IgD-negative memory B cell (primary cell): Measurements from ENCODE around the gene COL9A3. TPM values are rescaled to one million over a fixed set of nuclear protein-coding genes. Genes with fewer than 3 reads are reported as not detected.
A peak's percentile ranks its signal among the peaks of the same experiment; 100 is the strongest.
"Not testable (repeated sequence)": the region's sequence is repeated elsewhere in the genome, so short reads cannot be mapped to it uniquely, and the experiment has no call there.

Experiments used
- H3K27ac Mint-ChIP-seq, 3 donors: one replicate each; pipeline ENCODE4 v1.8.0; 2020 to 2022; ENCODE audit warnings: mild to moderate bottlenecking in 3 of 3, mixed read lengths in 3 of 3, moderate library complexity in 1 of 3
- H3K27me3 Mint-ChIP-seq: one replicate; pipeline ENCODE4 v1.8.0; 2021; ENCODE audit warnings: mixed read lengths
- H3K36me3 Mint-ChIP-seq: one replicate; pipeline ENCODE4 v1.8.0; 2020; ENCODE audit warnings: mild to moderate bottlenecking, mixed read lengths
- H3K4me1 Mint-ChIP-seq, 3 donors: one replicate each; pipeline ENCODE4 v1.8.0; 2020 to 2022; ENCODE audit warnings: mixed read lengths in 3 of 3, mild to moderate bottlenecking in 1 of 3
- H3K4me3 Mint-ChIP-seq, 4 donors: one replicate each; pipeline ENCODE4 v1.8.0; 2020 to 2022; ENCODE audit warnings: mild to moderate bottlenecking in 4 of 4, mixed read lengths in 4 of 4, moderate library complexity in 3 of 4
- H3K9me3 Mint-ChIP-seq, 3 donors: one replicate each; pipeline ENCODE4 v1.8.0; 2020 to 2021; ENCODE audit warnings: mixed read lengths in 3 of 3, mild to moderate bottlenecking in 1 of 3
- polyA plus RNA-seq: library from polyadenylated mRNA; unstranded; fragments of 300-500 nt; fragmentation: Illumina TruSeq; gene quantifications from one replicate; pipeline ENCODE4 v1.2.3, GENCODE V29; 2021

Gene COL9A3
- polyA plus RNA-seq, 1 donor from 2014 or later: 11.9 TPM

DNA sequence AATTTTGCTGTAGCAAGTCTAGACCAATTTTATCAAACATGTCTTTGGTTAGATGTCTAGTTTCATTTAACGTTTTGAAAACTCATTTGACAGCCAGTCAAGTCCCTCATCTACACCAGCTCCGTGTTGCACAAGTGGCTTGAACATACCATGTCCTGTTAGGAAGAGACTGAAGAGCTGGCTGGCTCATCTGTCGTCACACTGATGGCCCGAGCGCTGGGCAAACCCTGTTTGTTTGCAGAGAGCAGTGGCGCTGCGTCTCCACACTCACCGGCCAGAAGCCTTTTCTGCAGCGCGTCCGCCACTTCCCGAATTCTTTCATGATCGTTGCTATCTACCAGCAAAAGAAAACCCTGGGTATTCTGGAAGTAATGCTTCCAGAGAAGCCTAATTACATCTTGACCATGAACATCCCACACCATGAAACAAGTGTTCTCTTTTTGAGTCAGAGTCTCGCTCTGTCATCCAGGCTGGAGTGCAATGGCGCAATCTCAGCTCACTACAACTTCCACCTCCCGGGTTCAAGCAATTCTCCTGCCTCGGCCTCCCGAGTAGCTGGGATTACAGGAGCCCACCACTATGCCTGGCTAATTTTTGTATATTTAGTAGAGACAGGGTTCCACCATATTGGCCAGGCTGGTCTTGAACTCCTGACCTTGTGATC, 55.5 kb downstream of the COL9A3 start:
- H3K4me1 Mint-ChIP-seq: peaks cover 0 to 9% (median 0%) of the 10 kb centered on the region in 3 donors
- H3K4me3 Mint-ChIP-seq: no peak overlapping the region
- H3K27ac Mint-ChIP-seq: peak overlapping the region in 1 of 3 donors; percentile 78
- H3K9me3 Mint-ChIP-seq: no peaks in the 10 kb centered on the region
- peaks cover 4% of the 10 kb centered on the region for H3K27me3 Mint-ChIP-seq
- H3K36me3 Mint-ChIP-seq: peaks cover 4% of the 10 kb centered on the region

DNA sequence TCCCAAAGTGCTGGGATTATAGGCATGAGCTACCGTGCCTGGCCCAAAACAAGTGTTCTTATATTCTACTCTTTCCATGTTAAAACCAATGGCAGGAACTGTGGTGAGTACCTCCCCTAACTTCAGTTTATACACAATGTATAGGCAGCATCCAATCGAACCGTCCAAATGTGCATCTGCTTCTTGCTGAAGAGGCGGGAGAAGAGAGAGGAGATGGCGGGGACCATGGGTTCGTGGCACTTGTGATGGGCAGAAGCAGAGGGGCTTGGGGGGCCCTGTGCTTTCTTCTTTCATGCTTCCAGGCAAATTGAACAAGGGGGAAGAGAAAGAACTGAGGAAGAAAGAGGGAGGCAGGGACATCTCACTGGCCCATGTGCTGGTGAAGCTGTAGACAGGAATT, 56.0 kb downstream of the COL9A3 start:
- Mint-ChIP-seq H3K4me3 (peak overlapping the region in 1 of 4 donors; percentile 60), H3K27ac (peak overlapping the region in 2 of 3 donors; percentile 19 to 78), H3K4me1 (peaks cover 0 to 9% (median 0%) of the 10 kb centered on the region in 3 donors), H3K36me3 (peaks cover 3% of the 10 kb centered on the region), H3K27me3 (peaks cover 4% of the 10 kb centered on the region), H3K9me3 (no peaks in the 10 kb centered on the region)

DNA sequence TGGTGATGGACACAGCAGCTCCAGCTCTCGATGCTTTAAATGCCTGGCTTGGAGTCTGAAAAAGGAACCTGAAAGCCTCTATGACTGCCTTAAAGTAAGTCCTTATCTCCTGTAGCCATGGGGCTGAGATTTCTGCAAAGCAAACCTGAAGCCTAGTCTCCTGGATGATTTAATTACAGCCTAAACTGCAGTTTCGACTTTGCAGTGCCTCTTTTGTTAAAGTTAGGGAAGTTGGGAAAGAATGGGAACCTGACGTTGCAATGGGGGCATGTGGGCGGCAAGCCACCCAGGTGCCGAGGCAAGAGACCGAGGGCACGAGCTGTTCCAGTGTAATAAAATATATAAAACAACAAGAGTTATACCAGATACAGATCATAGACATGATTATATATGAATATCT, 56.4 kb downstream of the COL9A3 start:
- Mint-ChIP-seq H3K27ac (peak overlapping the region in 2 of 3 donors; percentile 19 to 78), H3K36me3 (peaks cover 4% of the 10 kb centered on the region), H3K4me1 (peaks cover 0 to 9% (median 0%) of the 10 kb centered on the region in 3 donors), H3K27me3 (peaks cover 4% of the 10 kb centered on the region), H3K4me3 (peak overlapping the region in 1 of 4 donors; percentile 20), H3K9me3 (no peaks in the 10 kb centered on the region)

GRCh38 chr20:62873681-62874031, 56.8 kb downstream of the COL9A3 start:
- H3K4me1 Mint-ChIP-seq, H3K9me3 Mint-ChIP-seq, H3K27me3 Mint-ChIP-seq, H3K36me3 Mint-ChIP-seq: not testable (repeated sequence)
- H3K4me3 Mint-ChIP-seq: peak overlapping the region in 2 of 4 donors; percentile 20 to 75
- peak overlapping the region in 2 of 3 donors; percentile 50 to 78 for H3K27ac Mint-ChIP-seq

DNA sequence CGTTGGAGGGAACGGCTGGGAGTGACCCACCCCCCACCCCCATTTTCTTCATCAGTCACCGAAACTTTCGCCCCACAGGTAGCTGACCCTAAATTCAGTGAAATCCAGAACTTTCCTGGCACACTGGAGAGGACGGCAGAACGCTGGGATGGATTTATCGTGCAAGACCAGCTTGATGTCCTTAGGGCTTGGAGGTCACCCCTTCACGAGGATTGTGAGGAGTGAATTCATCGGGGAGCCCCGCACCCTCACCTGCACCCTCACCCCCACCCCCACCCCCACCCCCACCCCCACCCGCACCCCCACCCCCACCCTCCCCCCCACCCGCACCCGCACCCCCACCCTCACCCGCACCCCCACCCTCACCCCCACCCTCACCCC, 58.1 kb downstream of the COL9A3 start:
- H3K4me3 Mint-ChIP-seq: no peak overlapping the region
- peaks cover 4% of the 10 kb centered on the region for H3K36me3 Mint-ChIP-seq
- peaks cover 0 to 9% (median 0%) of the 10 kb centered on the region in 3 donors for H3K4me1 Mint-ChIP-seq

GRCh38 chr20:62875419-62876361, 58.8 kb downstream of the COL9A3 start:
- peaks cover 3% of the 10 kb centered on the region for H3K36me3 Mint-ChIP-seq
- peaks cover 4% of the 10 kb centered on the region for H3K27me3 Mint-ChIP-seq
- H3K4me3 Mint-ChIP-seq: peak overlapping the region in 2 of 4 donors; percentile 37 to 65
- peaks cover 0 to 9% (median 0%) of the 10 kb centered on the region in 3 donors for H3K4me1 Mint-ChIP-seq
- H3K27ac Mint-ChIP-seq: peak overlapping the region in 1 of 3 donors; percentile 48
- no peaks in the 10 kb centered on the region for H3K9me3 Mint-ChIP-seq

More for the DNA sequence above, 58.1 kb downstream of the COL9A3 start:
- Mint-ChIP-seq H3K27ac (no peak overlapping the region), H3K27me3 (peaks cover 4% of the 10 kb centered on the region), H3K9me3 (no peaks in the 10 kb centered on the region)

DNA sequence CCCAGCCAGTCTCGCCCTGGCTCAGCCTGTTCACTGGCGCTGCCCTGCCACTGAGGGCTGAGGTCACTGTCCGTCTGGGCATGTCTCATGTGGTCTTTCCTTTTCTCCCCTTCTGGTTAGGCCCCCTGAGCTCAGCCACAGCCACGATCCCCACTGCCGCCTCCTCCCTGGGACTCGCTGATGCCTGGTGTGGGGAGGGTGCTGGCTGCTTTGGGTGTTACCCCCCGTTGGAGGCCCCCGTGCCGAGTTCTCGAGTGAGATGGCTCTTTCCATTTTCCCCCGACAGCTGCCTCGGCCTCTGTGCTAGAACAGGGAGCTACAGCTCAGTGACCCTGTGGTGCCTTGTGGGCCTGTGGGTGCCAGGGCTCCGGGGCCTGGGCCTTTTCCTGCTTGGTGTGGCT, 59.7 kb downstream of the COL9A3 start:
- no peak overlapping the region for H3K4me3 Mint-ChIP-seq
- H3K4me1 Mint-ChIP-seq: peaks cover 0 to 9% (median 0%) of the 10 kb centered on the region in 3 donors
- no peaks in the 10 kb centered on the region for H3K9me3 Mint-ChIP-seq
- peaks cover 1% of the 10 kb centered on the region for H3K36me3 Mint-ChIP-seq
- H3K27ac Mint-ChIP-seq: no peak overlapping the region
- peaks cover 4% of the 10 kb centered on the region for H3K27me3 Mint-ChIP-seq

DNA sequence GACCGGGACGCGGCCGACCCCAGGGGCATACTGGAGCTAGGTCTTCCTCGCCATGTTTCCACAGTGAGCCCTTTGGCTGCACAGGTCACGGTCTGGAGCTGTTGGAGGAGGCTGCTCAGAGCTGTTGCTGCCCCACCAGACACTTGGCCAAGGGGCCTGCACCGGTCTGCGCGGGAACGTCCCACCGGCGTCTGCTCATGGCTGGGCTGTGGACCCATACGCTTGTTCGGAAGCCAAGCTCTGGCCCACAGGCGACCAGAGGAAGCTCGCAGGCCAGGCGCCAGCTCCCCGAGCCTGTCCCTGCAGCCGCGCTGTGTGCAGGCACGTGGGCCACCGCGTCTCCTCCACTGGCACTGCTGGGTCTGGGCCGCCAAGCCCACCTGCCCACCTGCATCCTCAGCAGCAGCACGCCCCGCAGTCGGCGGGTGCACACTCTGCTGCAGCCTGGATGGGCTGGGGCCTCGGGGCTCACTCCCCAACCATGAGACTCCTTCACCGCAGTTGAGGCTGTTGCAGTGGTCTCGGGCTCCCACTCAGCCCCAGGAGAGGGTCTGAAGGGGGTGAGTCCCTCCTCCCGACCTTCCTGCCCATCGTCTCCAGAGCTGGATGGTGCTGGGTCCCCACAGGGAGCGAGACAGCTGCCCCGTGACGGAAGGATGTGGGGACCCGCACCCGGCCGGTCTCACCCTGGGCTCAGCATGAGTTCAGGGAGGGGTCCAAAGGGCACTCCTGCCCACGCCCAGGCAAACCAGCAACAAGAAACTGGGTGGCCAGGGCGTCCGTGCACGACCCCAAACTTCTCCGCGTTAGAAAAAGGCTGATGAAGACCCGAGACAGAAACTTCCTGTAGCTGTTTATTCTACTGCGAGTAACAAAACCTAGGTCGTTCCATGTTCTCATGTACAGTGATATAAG, 60.3 kb downstream of the COL9A3 start:
- no peaks in the 10 kb centered on the region for H3K9me3 Mint-ChIP-seq
- H3K27me3 Mint-ChIP-seq: peaks cover 4% of the 10 kb centered on the region
- no peak overlapping the region for H3K27ac Mint-ChIP-seq
- H3K4me3 Mint-ChIP-seq: peak overlapping the region in 1 of 4 donors; percentile 17
- peaks cover 1% of the 10 kb centered on the region for H3K36me3 Mint-ChIP-seq
- peaks cover 0 to 9% (median 0%) of the 10 kb centered on the region in 3 donors for H3K4me1 Mint-ChIP-seq

DNA sequence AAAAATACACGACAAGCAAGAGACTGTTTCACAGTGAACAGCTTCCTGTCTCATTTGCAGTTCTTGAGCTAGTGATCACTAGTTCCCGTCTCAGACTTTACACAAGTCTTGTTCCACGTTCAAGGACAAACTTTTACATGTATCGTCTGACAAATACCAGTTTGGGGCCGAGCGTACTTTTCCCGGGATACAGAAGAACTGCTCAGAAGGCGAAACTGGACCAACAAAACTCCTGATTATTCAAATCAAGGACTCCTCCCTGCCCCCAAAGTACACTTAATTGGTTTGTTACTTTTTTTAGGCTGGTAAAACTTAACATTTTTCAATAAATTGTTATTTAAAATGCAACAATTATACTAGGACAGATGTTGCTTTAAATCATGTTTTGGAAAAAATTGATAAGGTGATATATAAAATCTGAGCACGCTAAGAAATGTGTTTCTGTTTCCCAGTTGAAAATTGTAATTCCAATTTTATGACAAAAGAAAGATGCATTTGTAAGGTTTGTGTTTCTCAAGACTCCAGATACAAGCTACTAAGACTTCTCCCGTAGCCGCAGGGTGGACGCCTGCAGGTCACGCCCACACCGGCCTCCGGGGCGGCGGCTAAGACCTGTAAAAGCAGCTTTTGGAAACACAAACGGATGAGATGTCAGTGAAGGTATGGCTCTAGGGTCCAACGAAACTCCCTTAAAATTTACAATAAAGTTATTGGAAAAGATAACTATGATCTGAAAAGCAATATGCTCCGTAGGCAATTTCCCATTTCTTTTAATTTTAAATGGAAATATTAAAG, 61.6 kb downstream of the COL9A3 start:
- Mint-ChIP-seq H3K4me3 (no peak overlapping the region), H3K36me3 (peaks cover 1% of the 10 kb centered on the region), H3K27me3 (peaks cover 4% of the 10 kb centered on the region), H3K4me1 (peaks cover 0 to 9% (median 0%) of the 10 kb centered on the region in 3 donors), H3K9me3 (no peaks in the 10 kb centered on the region), H3K27ac (no peak overlapping the region)

GRCh38 chr20:62879275-62880146, 62.7 kb downstream of the COL9A3 start:
- H3K9me3 Mint-ChIP-seq: no peaks in the 10 kb centered on the region
- H3K36me3 Mint-ChIP-seq: peaks cover 1% of the 10 kb centered on the region
- no peaks in the 10 kb centered on the region for H3K27me3 Mint-ChIP-seq
- no peak overlapping the region for H3K27ac Mint-ChIP-seq
- peak overlapping the region in 1 of 4 donors; percentile 27 for H3K4me3 Mint-ChIP-seq
- H3K4me1 Mint-ChIP-seq: peaks cover 0 to 2% (median 2%) of the 10 kb centered on the region in 3 donors

GRCh38 chr20:62880147-62880934, 63.5 kb downstream of the COL9A3 start:
- H3K9me3 Mint-ChIP-seq: no peaks in the 10 kb centered on the region
- H3K4me1 Mint-ChIP-seq: peaks cover 0 to 2% (median 2%) of the 10 kb centered on the region in 3 donors
- peaks cover 1% of the 10 kb centered on the region for H3K36me3 Mint-ChIP-seq
- H3K27ac Mint-ChIP-seq: no peak overlapping the region
- peak overlapping the region in 1 of 4 donors; percentile 27 for H3K4me3 Mint-ChIP-seq
- H3K27me3 Mint-ChIP-seq: no peaks in the 10 kb centered on the region

GRCh38 chr20:62880935-62881661, 64.2 kb downstream of the COL9A3 start:
- no peaks in the 10 kb centered on the region for H3K27me3 Mint-ChIP-seq
- H3K9me3 Mint-ChIP-seq: no peaks in the 10 kb centered on the region
- peaks cover 0 to 2% (median under 1%) of the 10 kb centered on the region in 3 donors for H3K4me1 Mint-ChIP-seq
- peak overlapping the region in 1 of 3 donors; percentile 7 for H3K27ac Mint-ChIP-seq
- no peak overlapping the region for H3K4me3 Mint-ChIP-seq
- H3K36me3 Mint-ChIP-seq: peaks cover 1% of the 10 kb centered on the region
